ENCODE measurements around the gene DNASE1L3. TPM values are rescaled to one million over a fixed set of nuclear protein-coding genes. Genes with fewer than 3 reads are reported as not detected.

Gene DNASE1L3
- total RNA-seq, 2 donors from 2014 or later = 2.3 to 3.8 TPM

DNA sequence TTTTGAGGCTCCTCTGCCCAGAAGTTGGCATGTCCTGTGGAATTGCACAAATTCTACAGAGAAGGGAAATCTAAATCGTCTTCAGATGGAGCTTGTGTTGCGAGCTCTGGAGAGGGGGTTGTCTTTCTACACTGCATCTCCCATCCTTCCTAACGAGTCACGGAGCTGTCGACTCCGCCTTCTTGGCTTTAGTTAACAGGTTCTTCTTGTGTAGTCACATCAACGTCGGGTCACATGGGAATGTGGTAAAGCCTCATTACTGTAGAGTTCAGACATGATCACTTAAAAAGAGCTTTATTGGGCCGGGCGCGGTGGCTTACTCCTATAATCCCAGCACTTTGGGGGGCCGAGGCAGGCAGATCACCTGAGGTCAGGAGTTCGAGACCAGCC lies 60.0 kb downstream of the DNASE1L3 start:
- TF ChIP-seq, protein P1, sequence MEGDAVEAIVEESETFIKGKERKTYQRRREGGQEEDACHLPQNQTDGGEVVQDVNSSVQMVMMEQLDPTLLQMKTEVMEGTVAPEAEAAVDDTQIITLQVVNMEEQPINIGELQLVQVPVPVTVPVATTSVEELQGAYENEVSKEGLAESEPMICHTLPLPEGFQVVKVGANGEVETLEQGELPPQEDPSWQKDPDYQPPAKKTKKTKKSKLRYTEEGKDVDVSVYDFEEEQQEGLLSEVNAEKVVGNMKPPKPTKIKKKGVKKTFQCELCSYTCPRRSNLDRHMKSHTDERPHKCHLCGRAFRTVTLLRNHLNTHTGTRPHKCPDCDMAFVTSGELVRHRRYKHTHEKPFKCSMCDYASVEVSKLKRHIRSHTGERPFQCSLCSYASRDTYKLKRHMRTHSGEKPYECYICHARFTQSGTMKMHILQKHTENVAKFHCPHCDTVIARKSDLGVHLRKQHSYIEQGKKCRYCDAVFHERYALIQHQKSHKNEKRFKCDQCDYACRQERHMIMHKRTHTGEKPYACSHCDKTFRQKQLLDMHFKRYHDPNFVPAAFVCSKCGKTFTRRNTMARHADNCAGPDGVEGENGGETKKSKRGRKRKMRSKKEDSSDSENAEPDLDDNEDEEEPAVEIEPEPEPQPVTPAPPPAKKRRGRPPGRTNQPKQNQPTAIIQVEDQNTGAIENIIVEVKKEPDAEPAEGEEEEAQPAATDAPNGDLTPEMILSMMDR (IDR thresholded peaks at IDR 0.05) = no peak
- Histone ChIP-seq H3K4me3 (no peak overlapping the region), H3K9me3 (no peaks in the 10 kb centered on the region), H3K4me1 (ENCODE audit: control insufficient read depth in 1 of 2, low read depth in 2 of 2) (peaks cover 0 to 37% of the 10 kb centered on the region in 2 donors), H3K36me3 (peaks cover 63% of the 10 kb centered on the region), H3K27ac (peak overlapping the region in 1 of 2 donors; percentile 10), H3K27me3 (replicated peaks; ENCODE audit: insufficient read depth) (no peaks in the 10 kb centered on the region)
- no peak for DNase-seq (ENCODE audit: low spot score)
- ATAC-seq (ENCODE audit: insufficient number of reproducible peaks, low FRiP score, low read depth) = no peak

DNA sequence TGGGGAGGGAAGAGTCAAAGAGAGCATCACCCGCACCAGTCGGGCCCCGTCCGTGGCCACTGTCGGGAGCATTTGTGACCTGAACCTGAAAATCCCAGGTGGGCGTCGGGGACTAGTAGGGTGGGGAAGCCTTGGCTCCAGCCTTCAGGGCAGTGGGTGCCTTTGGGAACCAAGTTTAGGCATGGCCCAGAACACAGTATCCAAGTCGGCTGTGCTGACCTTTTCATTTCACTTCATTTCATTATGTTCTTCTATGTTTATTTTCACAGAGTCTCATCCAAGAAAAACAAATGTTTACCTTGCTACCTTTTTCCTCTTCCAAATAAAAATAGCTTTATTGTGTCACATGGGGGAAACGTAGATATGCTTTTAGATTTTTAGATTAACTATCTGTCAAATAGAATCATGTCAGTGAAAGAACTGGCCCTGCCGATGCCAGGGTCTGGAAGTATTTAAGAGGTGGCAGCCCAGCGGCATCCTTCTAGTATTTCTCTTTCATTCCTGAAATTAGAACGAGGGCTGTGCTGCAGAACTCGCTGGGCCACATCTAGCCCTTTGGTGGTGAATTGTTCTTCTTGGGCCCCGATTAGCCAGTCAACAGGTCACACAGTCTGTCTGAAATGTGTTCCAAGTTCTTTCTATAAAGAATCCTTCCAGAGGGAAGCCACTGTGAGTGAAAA lies 60.5 kb downstream of the DNASE1L3 start:
- no peaks in the 10 kb centered on the region for H3K27me3 ChIP-seq (replicated peaks; ENCODE audit: insufficient read depth)
- DNase-seq (ENCODE audit: low spot score) (no peak), ATAC-seq (ENCODE audit: insufficient number of reproducible peaks, low FRiP score, low read depth) (no peak)
- TF ChIP-seq, protein P1 (IDR thresholded peaks at IDR 0.05) = no peak
- H3K4me3 ChIP-seq = no peak overlapping the region
- peaks cover 0 to 33% of the 10 kb centered on the region in 2 donors for H3K4me1 ChIP-seq (ENCODE audit: control insufficient read depth in 1 of 2, low read depth in 2 of 2)
- H3K36me3 ChIP-seq = peaks cover 69% of the 10 kb centered on the region
- H3K27ac ChIP-seq = peak overlapping the region in 1 of 2 donors; percentile 10
- no peaks in the 10 kb centered on the region for H3K9me3 ChIP-seq

DNA sequence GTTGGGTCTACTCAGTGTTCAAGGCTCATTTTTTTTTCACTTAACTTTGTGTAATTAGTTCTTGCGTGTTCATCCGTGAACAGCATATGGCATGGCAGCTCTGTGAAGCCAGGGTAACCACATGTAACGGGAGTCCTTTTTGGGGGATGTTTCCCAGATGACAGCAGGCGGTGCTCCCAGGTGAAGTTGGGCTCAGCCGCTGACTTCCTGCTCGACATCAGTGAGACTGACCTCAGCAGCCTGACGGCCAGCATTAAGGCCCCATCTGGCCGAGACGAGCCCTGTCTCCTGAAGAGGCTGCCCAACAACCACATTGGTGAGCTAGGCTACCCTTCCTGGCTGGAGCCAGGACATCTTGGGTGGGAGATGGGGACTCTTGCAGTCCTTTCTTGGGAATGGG lies 62.7 kb downstream of the DNASE1L3 start:
- Histone ChIP-seq H3K9me3 (no peaks in the 10 kb centered on the region), H3K36me3 (peaks cover 78% of the 10 kb centered on the region), H3K4me1 (ENCODE audit: control insufficient read depth in 1 of 2, low read depth in 2 of 2) (peaks cover 0 to 34% of the 10 kb centered on the region in 2 donors), H3K27me3 (replicated peaks; ENCODE audit: insufficient read depth) (no peaks in the 10 kb centered on the region), H3K4me3 (no peak overlapping the region), H3K27ac (no peak overlapping the region)
- TF ChIP-seq, protein P1 (IDR thresholded peaks at IDR 0.05) = no peak
- ATAC-seq (ENCODE audit: insufficient number of reproducible peaks, low FRiP score, low read depth) = no peak
- no peak for DNase-seq (ENCODE audit: low spot score)

DNA sequence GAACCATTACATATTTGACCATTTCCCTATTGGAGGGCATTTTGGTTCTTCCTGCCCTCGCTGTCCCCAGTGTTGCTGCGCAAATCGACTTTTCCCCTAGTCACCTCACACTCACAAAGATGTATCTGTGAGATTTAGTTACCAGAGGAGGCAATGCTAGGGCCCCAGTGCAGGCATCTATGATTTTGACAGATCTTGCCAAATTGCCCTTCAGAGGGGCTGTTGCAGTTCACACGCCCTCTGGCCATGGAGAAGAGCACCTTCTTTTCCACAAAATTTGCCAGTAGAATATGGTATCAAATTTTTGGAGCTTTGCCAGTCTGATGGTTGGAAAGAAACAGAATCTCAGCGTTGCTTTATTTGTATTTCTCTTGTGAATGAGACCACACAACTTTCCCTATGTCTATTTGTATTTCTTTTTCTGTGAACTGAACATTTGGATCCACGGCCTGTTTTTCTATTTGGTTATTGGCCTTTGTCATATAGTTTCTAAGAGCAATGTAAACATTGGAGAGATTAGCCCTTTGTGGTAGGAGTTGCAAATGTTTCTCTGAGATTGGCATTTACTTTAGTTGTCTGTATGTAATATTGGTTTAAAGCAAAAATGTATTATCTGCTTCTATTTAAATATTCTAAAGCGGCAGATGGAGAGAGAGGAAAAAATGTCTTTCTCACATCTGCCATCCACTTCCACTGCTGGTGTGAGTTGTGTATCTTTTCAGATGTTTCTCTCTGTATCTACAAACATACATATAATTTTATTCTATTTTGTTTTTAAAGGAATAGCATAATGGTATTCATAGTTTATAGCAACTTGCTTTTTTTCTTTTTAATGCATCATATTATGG lies 66.1 kb downstream of the DNASE1L3 start:
- Histone ChIP-seq H3K27me3 (replicated peaks; ENCODE audit: insufficient read depth) (no peaks in the 10 kb centered on the region), H3K36me3 (peaks cover 92% of the 10 kb centered on the region), H3K9me3 (no peaks in the 10 kb centered on the region), H3K27ac (no peak overlapping the region), H3K4me1 (ENCODE audit: control insufficient read depth in 1 of 2, low read depth in 2 of 2) (peaks cover 0 to 8% of the 10 kb centered on the region in 2 donors), H3K4me3 (no peak overlapping the region)
- DNase-seq (ENCODE audit: low spot score) (no peak), ATAC-seq (ENCODE audit: insufficient number of reproducible peaks, low FRiP score, low read depth) (no peak)
- TF ChIP-seq, protein P1 (IDR thresholded peaks at IDR 0.05) = no peak

DNA sequence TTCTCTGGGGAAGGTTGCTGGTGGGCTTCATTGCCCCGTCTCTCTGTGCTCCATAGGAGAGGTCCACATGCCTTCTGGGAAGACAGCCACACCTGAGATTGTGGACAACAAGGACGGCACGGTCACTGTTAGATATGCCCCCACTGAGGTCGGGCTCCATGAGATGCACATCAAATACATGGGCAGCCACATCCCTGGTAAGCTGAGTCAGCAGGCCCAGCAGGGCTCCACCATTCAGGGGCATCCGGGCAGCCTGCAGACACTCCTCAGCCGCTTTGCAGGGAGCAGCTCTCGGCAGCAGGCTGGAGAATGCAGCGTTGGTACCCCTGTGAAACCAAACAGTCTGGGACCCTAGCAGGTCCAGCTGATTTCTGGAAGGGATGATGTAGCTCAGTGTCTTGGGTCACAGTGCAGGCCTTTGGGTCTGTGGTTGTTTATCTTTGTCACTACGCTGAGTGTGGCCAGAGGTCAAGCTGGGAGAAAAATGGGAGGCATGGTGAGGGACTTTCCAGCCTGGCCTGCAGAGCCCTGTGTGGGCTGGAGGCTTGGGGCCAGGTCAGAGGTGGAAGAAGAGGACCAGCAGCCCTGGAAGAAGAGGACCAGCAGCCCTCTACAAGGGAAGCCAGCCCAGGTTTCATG lies 67.2 kb downstream of the DNASE1L3 start:
- H3K4me1 ChIP-seq (ENCODE audit: control insufficient read depth in 1 of 2, low read depth in 2 of 2) = peaks cover 0 to 6% of the 10 kb centered on the region in 2 donors
- no peaks in the 10 kb centered on the region for H3K27me3 ChIP-seq (replicated peaks; ENCODE audit: insufficient read depth)
- peaks cover 90% of the 10 kb centered on the region for H3K36me3 ChIP-seq
- peak overlapping the region in 1 of 2 donors; percentile 2 for H3K27ac ChIP-seq
- H3K9me3 ChIP-seq = no peaks in the 10 kb centered on the region
- no peak overlapping the region for H3K4me3 ChIP-seq
- TF ChIP-seq, protein P1 (IDR thresholded peaks at IDR 0.05) = no peak
- DNase-seq (ENCODE audit: low spot score) (no peak), ATAC-seq (ENCODE audit: insufficient number of reproducible peaks, low FRiP score, low read depth) (no peak)
